Smooth muscle cell (in vitro differentiated cells): ENCODE data around the gene TUBA1A. TPM values are rescaled to one million over a fixed set of nuclear protein-coding genes. Genes with fewer than 3 reads are reported as not detected.

Source experiments
- DNase-seq: peaks from one replicate; lab custom pipeline; 2025; ENCODE audit not compliant: unreplicated experiment; lab: John Stamatoyannopoulos, UW
- H2AFZ ChIP-seq: fragments of 200-600 bp; sonication (generic); 2 replicates; pipeline ENCODE4 v1.6.0; 2016; ENCODE audit warnings: antibody characterized with exemption, low read depth, mild to moderate bottlenecking
- H3F3A ChIP-seq: fragments of 200-600 bp; sonication (generic); 2 replicates; pipeline ENCODE4 v1.6.0; 2017; ENCODE audit warnings: antibody characterized with exemption, low read depth
- H3K27ac ChIP-seq: fragments of 200-600 bp; sonication (generic); 2 replicates; pipeline ENCODE4 v1.5.1; 2016; ENCODE audit warnings: low read depth, mild to moderate bottlenecking
- H3K27me3 ChIP-seq: fragments of 200-600 bp; sonication (generic); 2 replicates; pipeline ENCODE4 v1.6.1; 2016; ENCODE audit warnings: low read depth, mild to moderate bottlenecking
- H3K36me3 ChIP-seq: fragments of 200-600 bp; sonication (generic); 2 replicates; pipeline ENCODE4 v1.5.1; 2016; ENCODE audit warnings: low read depth
- H3K4me1 ChIP-seq: fragments of 200-600 bp; sonication (generic); 2 replicates; pipeline ENCODE4 v1.5.1; 2016; ENCODE audit warnings: low read depth
- H3K4me2 ChIP-seq: fragments of 200-600 bp; sonication (generic); 2 replicates; pipeline ENCODE4 v1.6.0; 2016; ENCODE audit warnings: mild to moderate bottlenecking
- H3K4me3 ChIP-seq: fragments of 200-600 bp; sonication (generic); 2 replicates; pipeline ENCODE4 v1.5.1; 2016; ENCODE audit warnings: mild to moderate bottlenecking
- H3K79me2 ChIP-seq: fragments of 200-600 bp; sonication (generic); 2 replicates; pipeline ENCODE4 v1.6.0; 2016; ENCODE audit warnings: low read depth, mild to moderate bottlenecking
- H3K9ac ChIP-seq: fragments of 200-600 bp; sonication (generic); 2 replicates; pipeline ENCODE4 v1.6.0; 2016; ENCODE audit warnings: low read depth
- H3K9me3 ChIP-seq: fragments of 200-600 bp; sonication (generic); replicated peaks from 2 replicates; pipeline ENCODE4 v1.5.1; 2016; ENCODE audit warnings: low read depth
- H4K20me1 ChIP-seq: fragments of 200-600 bp; sonication (generic); 2 replicates; pipeline ENCODE4 v1.6.0; 2016; ENCODE audit warnings: low read depth
- WGBS: methylation state at CpG from one replicate; pipeline ENCODE4 v1.1.7; 2016; ENCODE audit warnings: low lambda C conversion rate; 5-methylcytosine and 5-hydroxymethylcytosine counted together
- polyA plus RNA-seq: library from polyadenylated mRNA; unstranded; fragments of >200 nt; fragmentation: Nextera tagmentation; extraction: Ambion mirVana; gene quantifications from 2 replicates; pipeline ENCODE4 v1.2.1, GENCODE V29; 2016
- total RNA-seq: library from RNA; depleted of rRNA; stranded (reverse); fragments of >200 nt; gene quantifications from 2 replicates; pipeline ENCODE4 v1.2.3, GENCODE V29; 2014
- TF ChIP-seq, protein P1 (sequence below): fragments of 200-600 bp; sonication (generic); IDR thresholded peaks from 2 replicates; pipeline ENCODE4 v1.5.1; 2017; ENCODE audit warnings: borderline replicate concordance, mild to moderate bottlenecking, antibody characterized with exemption; ENCODE audit not compliant: insufficient read depth, poor library complexity, severe bottlenecking

Gene TUBA1A
- total and polyA plus RNA-seq, 2 experiments from 2014 or later, result 1,161 to 1,375 TPM

DNA sequence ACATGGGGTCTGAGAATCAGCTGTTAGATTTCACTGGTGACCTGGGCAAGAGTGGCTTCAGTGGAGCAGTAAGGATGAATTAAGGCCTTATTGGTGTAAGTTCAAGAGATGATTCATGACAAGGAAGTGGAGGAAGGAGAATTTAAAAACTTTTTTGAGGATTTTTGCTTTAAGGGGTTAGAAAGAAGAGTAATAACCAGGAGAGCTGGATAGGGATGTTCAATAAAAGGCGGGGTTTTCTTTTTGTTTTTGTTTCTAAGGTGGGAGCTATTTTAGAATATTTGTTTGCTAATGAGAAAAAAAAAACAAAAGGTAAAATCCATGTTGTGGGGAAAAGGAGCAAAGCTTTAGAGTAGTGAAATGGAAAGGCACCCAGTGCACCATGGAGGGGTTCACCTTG lies 42.5 kb downstream of the TUBA1A start:
- H4K20me1 ChIP-seq, result no peaks in the 10 kb centered on the region
- no peaks in the 10 kb centered on the region for H3K9me3 ChIP-seq
- H3K9ac ChIP-seq, result no peak overlapping the region
- H3F3A ChIP-seq, result no peaks in the 10 kb centered on the region
- no peak overlapping the region for H3K4me2 ChIP-seq
- no peak overlapping the region for H3K4me3 ChIP-seq
- H3K27me3 ChIP-seq, result no peaks in the 10 kb centered on the region
- no peak overlapping the region for H2AFZ ChIP-seq
- no peaks in the 10 kb centered on the region for H3K79me2 ChIP-seq
- no peak overlapping the region for H3K27ac ChIP-seq
- WGBS, result 100% methylated on average over 1 of the region's 1 CpG
- H3K36me3 ChIP-seq, result no peaks in the 10 kb centered on the region
- no peak for DNase-seq
- no peaks in the 10 kb centered on the region for H3K4me1 ChIP-seq
- TF ChIP-seq, protein P1, sequence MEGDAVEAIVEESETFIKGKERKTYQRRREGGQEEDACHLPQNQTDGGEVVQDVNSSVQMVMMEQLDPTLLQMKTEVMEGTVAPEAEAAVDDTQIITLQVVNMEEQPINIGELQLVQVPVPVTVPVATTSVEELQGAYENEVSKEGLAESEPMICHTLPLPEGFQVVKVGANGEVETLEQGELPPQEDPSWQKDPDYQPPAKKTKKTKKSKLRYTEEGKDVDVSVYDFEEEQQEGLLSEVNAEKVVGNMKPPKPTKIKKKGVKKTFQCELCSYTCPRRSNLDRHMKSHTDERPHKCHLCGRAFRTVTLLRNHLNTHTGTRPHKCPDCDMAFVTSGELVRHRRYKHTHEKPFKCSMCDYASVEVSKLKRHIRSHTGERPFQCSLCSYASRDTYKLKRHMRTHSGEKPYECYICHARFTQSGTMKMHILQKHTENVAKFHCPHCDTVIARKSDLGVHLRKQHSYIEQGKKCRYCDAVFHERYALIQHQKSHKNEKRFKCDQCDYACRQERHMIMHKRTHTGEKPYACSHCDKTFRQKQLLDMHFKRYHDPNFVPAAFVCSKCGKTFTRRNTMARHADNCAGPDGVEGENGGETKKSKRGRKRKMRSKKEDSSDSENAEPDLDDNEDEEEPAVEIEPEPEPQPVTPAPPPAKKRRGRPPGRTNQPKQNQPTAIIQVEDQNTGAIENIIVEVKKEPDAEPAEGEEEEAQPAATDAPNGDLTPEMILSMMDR, result no peak

GRCh38 chr12:49144384-49144783 lies 44.5 kb downstream of the TUBA1A start:
- no peak overlapping the region for H3K4me2 ChIP-seq
- WGBS, result 87% methylated on average over 2 of the region's 2 CpGs
- no peaks in the 10 kb centered on the region for H4K20me1 ChIP-seq
- H2AFZ ChIP-seq, result no peak overlapping the region
- H3K79me2 ChIP-seq, result no peaks in the 10 kb centered on the region
- no peak for DNase-seq
- H3K27me3 ChIP-seq, result no peaks in the 10 kb centered on the region
- no peak overlapping the region for H3K27ac ChIP-seq
- no peaks in the 10 kb centered on the region for H3K9me3 ChIP-seq
- H3K4me1 ChIP-seq, result no peaks in the 10 kb centered on the region
- H3K9ac ChIP-seq, result no peak overlapping the region
- H3F3A ChIP-seq, result no peaks in the 10 kb centered on the region
- no peak overlapping the region for H3K4me3 ChIP-seq
- TF ChIP-seq, protein P1, result no peak
- H3K36me3 ChIP-seq, result no peaks in the 10 kb centered on the region

GRCh38 chr12:49138999-49139398 lies 49.9 kb downstream of the TUBA1A start:
- Histone ChIP-seq H3K4me1 (no peaks in the 10 kb centered on the region), H3K79me2 (no peaks in the 10 kb centered on the region), H3F3A (no peaks in the 10 kb centered on the region), H2AFZ (no peak overlapping the region), H3K9ac (no peak overlapping the region), H3K27ac (no peak overlapping the region), H3K27me3 (no peaks in the 10 kb centered on the region), H3K36me3 (no peaks in the 10 kb centered on the region), H3K4me2 (no peak overlapping the region), H3K4me3 (no peak overlapping the region), H3K9me3 (no peaks in the 10 kb centered on the region), H4K20me1 (no peaks in the 10 kb centered on the region)
- 94% methylated on average over 2 of the region's 2 CpGs for WGBS
- TF ChIP-seq, protein P1, result no peak
- DNase-seq, result no peak

DNA sequence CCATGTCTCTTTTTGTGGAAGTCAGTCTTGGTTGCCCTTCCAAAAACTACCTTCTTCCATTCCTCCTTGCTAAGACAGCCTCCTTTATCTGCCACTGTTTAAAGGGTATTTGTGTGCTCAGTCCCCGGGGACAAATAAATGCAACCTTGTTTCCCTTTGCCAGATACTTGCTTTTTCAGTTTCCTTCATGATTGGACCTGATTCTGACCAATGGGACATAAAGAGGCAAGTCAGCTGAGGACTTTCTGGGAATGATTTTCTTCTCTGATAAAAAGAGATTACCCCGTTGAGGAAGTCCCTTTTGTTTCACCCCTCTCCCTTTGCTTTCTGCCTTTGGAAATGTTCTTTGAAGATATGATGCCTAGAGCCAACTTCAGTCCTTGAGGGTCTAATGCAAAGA lies 50.3 kb downstream of the TUBA1A start:
- no peak for DNase-seq
- TF ChIP-seq, protein P1, result no peak
- Histone ChIP-seq H3K27me3 (no peaks in the 10 kb centered on the region), H3K27ac (no peak overlapping the region), H3K9me3 (no peaks in the 10 kb centered on the region), H3K36me3 (no peaks in the 10 kb centered on the region), H3F3A (no peaks in the 10 kb centered on the region), H3K4me1 (no peaks in the 10 kb centered on the region), H4K20me1 (no peaks in the 10 kb centered on the region), H3K4me2 (no peak overlapping the region), H3K9ac (no peak overlapping the region), H2AFZ (no peak overlapping the region), H3K4me3 (no peak overlapping the region), H3K79me2 (no peaks in the 10 kb centered on the region)
- 65% methylated on average over 2 of the region's 2 CpGs for WGBS
